DOHH2 (cell line): Measurements from ENCODE around the gene ANXA9.

ENCODE experiments used
- H3F3A ChIP-seq: fragments of 200-600 bp; sonication (generic), shearing (Covaris generic); 2 replicates; pipeline ENCODE4 v1.6.0; 2016; ENCODE audit warnings: antibody characterized with exemption, mild to moderate bottlenecking; ENCODE audit not compliant: control insufficient read depth, insufficient read depth
- H3K27ac ChIP-seq: fragments of 200-600 bp; sonication (generic); 2 replicates; pipeline ENCODE4 v1.5.1; 2014; ENCODE audit warnings: low read depth, mild to moderate bottlenecking, low read length, moderate library complexity
- H3K27me3 ChIP-seq: fragments of 200-600 bp; sonication (generic); 2 replicates; pipeline ENCODE4 v1.6.1; 2014; ENCODE audit warnings: mild to moderate bottlenecking, low read length, mixed read lengths; ENCODE audit not compliant: control insufficient read depth
- H3K36me3 ChIP-seq: fragments of 200-600 bp; sonication (generic); 2 replicates; pipeline ENCODE4 v1.6.1; 2014; ENCODE audit warnings: mild to moderate bottlenecking, low read length, moderate library complexity, mixed read lengths; ENCODE audit not compliant: control insufficient read depth
- H3K4me1 ChIP-seq: fragments of 200-600 bp; sonication (generic); 2 replicates; pipeline ENCODE4 v1.6.1; 2014; ENCODE audit warnings: mild to moderate bottlenecking, low read length, mixed read lengths; ENCODE audit not compliant: control insufficient read depth
- H3K4me2 ChIP-seq: fragments of 200-600 bp; sonication (generic); 2 replicates; pipeline ENCODE4 v1.6.0; 2014; ENCODE audit warnings: mild to moderate bottlenecking, low read length, moderate library complexity
- H3K4me3 ChIP-seq: fragments of 200-600 bp; sonication (generic); 2 replicates; pipeline ENCODE4 v1.5.1; 2014; ENCODE audit warnings: mild to moderate bottlenecking, low read length, mixed read lengths
- H3K79me2 ChIP-seq: fragments of 200-600 bp; sonication (generic); 2 replicates; pipeline ENCODE4 v1.6.1; 2014; ENCODE audit warnings: mild to moderate bottlenecking, low read length, mixed read lengths; ENCODE audit not compliant: control insufficient read depth
- H3K9me2 ChIP-seq: fragments of 200-600 bp; sonication (generic); replicated peaks from 2 replicates; pipeline ENCODE4 v1.6.1; 2014; ENCODE audit warnings: mild to moderate bottlenecking, low read length, mixed read lengths; ENCODE audit not compliant: control insufficient read depth
- H3K9me3 ChIP-seq: fragments of 200-600 bp; sonication (generic); 2 replicates; pipeline ENCODE4 v1.6.1; 2014; ENCODE audit warnings: antibody characterized with exemption, low read length, mixed read lengths; ENCODE audit not compliant: control insufficient read depth, insufficient read depth
- H4K20me1 ChIP-seq: fragments of 200-600 bp; sonication (generic); 2 replicates; pipeline ENCODE4 v1.6.0; 2014; ENCODE audit warnings: low read depth, mild to moderate bottlenecking, antibody characterized with exemption, low read length, moderate library complexity; ENCODE audit not compliant: control insufficient read depth, insufficient read depth
- EZH2phosphoT487 ChIP-seq: fragments of 200-600 bp; sonication (generic); IDR thresholded peaks from 2 replicates; pipeline ENCODE4 v1.6.1; 2017; ENCODE audit warnings: borderline replicate concordance, mild to moderate bottlenecking, antibody characterized with exemption, low read length, moderate library complexity, mixed read lengths
- TF ChIP-seq, protein P1 (sequence below): fragments of 200-600 bp; sonication (generic); IDR thresholded peaks from one replicate; pipeline ENCODE4 v1.5.1; 2014; ENCODE audit warnings: antibody characterized with exemption, mild to moderate bottlenecking, low read depth, low read length; ENCODE audit not compliant: poor library complexity, severe bottlenecking

The ANXA9 gene

DNA sequence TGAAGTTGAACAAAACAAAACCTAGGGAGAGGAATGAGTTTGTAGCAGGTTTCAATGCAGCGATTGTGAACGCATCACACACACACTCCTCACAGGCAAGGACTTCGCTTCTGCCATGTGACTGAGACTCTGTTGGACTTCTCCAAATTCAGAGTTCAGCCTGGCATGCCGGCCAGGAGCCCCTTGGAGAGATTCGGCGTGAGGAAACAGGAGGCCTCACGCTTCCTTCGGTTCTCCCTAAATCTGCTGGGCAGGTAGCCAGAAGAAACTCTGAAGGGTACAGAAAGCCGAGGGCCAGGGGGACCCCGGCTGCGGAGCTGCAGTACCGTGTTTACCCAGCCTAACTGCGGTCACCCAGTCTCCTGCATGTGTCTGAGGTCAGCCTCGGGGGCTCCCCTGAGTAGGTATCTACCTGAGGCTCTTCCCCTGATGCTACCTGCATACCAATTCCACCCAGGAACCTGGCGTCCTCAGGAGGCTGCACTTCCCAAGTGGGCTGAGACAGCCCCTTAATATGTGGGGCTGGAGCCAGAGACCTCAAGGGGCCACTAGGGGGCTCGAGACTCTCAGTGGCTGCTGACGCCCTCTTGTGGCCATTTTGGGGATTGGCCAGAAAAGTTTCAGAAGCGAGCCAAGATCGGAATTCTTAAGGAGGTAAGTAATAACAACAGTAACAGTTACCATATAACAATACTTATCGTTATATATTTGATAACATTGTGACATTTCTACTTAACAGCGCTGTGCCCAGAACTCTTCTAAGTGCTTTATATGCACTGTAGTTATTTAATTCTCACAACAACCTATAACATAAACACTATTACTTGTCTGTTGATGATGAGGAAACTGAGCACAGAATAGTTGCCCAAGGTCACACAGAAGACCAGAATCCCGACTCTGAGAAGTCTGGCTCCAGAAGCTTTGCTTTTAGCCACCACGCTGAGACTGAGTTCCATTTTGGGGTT is 2.7 kb upstream of the ANXA9 start:
- Histone ChIP-seq H3K9me3 (no peaks in the 10 kb centered on the region), H3K4me2 (peak overlapping the region; percentile 95), H3K27ac (no peak overlapping the region), H3K9me2 (no peaks in the 10 kb centered on the region), H3F3A (peaks cover 9% of the 10 kb centered on the region), H4K20me1 (no peaks in the 10 kb centered on the region), H3K27me3 (no peaks in the 10 kb centered on the region), H3K36me3 (no peaks in the 10 kb centered on the region), H3K4me3 (peak overlapping the region; percentile 75), H3K79me2 (peaks cover 11% of the 10 kb centered on the region), H3K4me1 (peaks cover 46% of the 10 kb centered on the region)
- TF ChIP-seq EZH2phosphoT487, result no peak
- TF ChIP-seq, protein P1, sequence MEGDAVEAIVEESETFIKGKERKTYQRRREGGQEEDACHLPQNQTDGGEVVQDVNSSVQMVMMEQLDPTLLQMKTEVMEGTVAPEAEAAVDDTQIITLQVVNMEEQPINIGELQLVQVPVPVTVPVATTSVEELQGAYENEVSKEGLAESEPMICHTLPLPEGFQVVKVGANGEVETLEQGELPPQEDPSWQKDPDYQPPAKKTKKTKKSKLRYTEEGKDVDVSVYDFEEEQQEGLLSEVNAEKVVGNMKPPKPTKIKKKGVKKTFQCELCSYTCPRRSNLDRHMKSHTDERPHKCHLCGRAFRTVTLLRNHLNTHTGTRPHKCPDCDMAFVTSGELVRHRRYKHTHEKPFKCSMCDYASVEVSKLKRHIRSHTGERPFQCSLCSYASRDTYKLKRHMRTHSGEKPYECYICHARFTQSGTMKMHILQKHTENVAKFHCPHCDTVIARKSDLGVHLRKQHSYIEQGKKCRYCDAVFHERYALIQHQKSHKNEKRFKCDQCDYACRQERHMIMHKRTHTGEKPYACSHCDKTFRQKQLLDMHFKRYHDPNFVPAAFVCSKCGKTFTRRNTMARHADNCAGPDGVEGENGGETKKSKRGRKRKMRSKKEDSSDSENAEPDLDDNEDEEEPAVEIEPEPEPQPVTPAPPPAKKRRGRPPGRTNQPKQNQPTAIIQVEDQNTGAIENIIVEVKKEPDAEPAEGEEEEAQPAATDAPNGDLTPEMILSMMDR, result peak; percentile 100

DNA sequence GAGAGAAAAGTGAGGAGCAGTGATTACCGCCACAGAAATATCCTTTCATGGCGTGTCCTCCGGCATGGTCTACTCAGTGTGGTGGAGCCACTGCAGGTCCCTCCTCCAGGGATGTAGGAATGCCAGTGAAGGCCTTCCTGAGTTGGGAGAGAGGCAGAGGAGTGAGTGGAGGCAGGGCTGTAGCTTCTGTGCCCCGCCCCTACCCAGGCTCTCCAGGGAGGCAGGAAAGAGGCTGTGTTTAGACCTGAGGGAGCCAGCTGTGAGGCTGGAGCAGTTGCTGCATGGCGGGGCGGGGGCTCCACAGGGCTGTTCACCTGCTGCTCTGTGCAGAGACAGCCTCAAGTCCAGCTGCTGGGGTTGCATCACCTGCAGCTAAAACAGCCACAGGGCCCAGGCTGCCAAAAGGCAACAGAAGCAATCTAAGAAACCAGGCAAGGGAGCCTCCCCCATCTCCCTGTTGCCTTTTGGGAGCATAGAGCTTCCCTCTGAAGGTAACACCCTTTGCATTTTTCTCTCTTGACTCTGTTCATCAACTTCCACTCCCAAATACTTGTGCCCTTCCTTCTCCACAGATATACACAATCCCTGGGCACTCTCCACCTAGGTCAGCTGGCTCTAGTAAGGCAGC is 801 bp upstream of the ANXA9 start:
- Histone ChIP-seq H3F3A (peaks cover 4% of the 10 kb centered on the region; the same call in 1 of the 2 replicates), H3K27me3 (no peaks in the 10 kb centered on the region; the same call in 1 of the 2 replicates), H3K36me3 (no peaks in the 10 kb centered on the region), H3K27ac (no peak overlapping the region), H3K4me3 (no peak overlapping the region), H3K9me3 (no peaks in the 10 kb centered on the region), H3K9me2 (no peaks in the 10 kb centered on the region), H3K4me2 (no peak overlapping the region), H3K4me1 (peaks cover 37% of the 10 kb centered on the region), H4K20me1 (no peaks in the 10 kb centered on the region), H3K79me2 (no peaks in the 10 kb centered on the region)
- TF ChIP-seq, protein P1, result no peak
- TF ChIP-seq EZH2phosphoT487, result no peak

DNA sequence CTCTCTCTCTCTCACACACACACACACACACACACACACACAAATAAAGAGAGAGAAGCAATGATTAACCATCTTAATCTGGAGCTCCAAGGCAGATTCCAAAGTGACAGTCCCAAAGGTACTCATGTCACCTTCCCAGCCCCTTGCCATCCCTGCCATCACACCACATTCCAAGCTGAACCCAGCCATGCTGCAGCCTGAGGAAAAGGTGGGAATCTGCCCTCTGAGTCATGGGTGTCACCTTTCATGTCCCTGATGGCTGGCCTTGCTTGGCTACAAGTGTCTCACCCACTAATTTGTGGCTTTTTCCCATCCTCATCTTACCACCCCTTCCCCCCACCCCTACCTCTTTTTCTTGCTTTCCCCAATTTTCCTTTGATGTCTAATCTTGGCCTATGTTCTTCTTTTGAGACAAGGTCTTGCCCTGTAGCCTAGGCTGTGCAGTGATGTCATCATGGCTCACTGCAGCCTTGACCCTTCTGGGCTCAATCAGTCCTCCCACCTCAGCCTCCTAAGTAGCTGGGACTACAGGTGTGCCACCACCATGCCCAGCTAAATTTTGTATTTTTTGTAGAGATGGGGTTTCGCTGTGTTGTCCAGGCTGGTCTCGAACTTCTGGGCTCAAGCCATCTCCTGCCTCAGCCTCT is 3.2 kb downstream of the ANXA9 start:
- Histone ChIP-seq H3K79me2 (no peaks in the 10 kb centered on the region), H3K4me3 (no peak overlapping the region), H3F3A (no peaks in the 10 kb centered on the region), H3K9me2 (no peaks in the 10 kb centered on the region), H3K27ac (no peak overlapping the region), H3K27me3 (no peaks in the 10 kb centered on the region; the same call in 1 of the 2 replicates), H3K4me2 (no peak overlapping the region), H3K4me1 (peaks cover 6% of the 10 kb centered on the region; the same call in 1 of the 2 replicates), H3K9me3 (no peaks in the 10 kb centered on the region), H3K36me3 (no peaks in the 10 kb centered on the region), H4K20me1 (no peaks in the 10 kb centered on the region)
- TF ChIP-seq, protein P1, result no peak
- no peak for TF ChIP-seq EZH2phosphoT487
